ENCODE data around the gene BRAT1. TPM values are rescaled to one million over a fixed set of nuclear protein-coding genes. Genes with fewer than 3 reads are reported as not detected.

BRAT1 gene
- 10 to 100 TPM; 34.7 to 35.9 TPM for total RNA-seq

DNA sequence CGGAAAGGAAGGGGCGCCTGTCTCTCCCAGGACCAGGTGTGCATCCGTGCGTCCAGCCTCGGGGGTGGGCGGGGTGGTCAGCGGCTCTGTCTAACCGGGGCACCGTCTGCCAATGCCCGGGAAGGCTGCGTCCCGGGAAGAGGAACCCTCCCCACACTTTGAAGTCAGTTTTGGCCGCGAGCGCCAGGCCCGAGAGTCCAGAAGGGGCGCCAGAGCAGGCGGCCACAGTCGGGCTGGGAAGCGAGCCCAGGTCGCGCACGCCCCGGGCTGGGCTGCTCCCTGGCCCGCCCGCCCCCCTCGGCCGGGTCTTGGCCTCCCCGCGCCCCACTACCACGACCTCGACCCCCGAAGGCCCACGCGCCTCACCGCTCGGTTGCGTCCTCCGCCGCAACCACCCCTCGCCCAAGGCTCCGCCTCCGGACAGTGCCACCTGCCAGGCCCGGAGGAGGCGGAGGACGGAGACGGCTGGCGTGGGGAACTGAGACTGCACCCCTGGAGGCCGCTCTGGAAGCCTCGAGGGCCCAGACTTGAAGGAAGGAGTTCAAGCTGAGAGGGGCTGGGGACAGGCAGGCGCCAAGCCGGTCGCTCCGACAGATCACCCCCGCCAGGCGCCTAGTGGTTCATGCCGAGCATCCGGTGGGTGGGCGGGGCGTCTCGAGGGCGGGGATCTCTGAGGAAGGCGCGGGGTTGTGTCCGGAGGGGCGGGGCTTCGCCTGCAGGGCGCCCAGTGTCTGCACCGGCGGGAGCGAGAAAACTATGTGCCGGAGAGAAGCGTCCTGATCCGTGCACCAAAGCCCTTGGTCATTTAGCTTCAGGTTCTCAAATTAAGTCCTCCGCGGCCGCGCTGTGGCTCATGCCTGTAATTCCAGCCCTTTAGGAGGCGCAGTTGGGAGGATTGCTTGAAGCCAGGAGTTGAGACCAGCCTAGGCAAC lies at the start of gene BRAT1:
Gene BRAT1 (minus strand): TSS at position 404 of the 932 bp plus-strand sequence. CDS start 1,093 bp downstream, outside the sequence.
- peak; percentile 89 for ATAC-seq
- peak within 1 kb of the TSS; percentile 89 for H3K4me3 Mint-ChIP-seq
- POLR2A ChIA-PET: no interaction called here

DNA sequence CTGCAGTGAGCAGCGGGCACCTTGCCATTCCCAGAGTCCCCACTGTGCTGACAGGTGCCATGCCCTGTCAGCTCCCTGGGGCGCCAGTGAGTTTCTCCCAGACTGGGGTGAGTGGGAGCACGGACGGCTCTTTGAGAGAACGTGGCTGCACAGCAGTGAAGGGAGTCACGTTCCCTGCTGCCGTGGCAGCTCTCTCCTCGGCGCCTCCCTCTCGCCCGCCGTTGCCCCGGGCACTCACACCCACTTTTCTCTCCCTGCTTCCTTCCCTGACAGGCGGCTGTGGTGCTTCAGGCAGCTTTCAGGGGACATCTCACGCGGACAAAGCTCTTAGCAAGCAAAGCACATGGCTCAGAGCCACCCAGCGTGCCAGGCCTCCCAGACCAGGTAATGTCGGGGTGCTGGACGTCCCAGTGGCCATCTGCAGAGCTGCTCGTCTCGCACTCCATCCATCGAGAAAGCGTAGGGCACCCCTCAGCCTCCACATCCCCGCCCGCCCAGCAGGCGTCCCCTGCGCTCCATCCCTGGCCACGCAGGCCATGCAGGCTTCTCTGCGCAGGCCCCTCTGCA lies 49.4 kb upstream of the BRAT1 start:
- CTCF ChIA-PET: no interaction called here
- Mint-ChIP-seq H3K27me3 (no peaks in the 10 kb centered on the region), H3K4me3 (no peak overlapping the region), H3K9me3 (ENCODE audit: low read depth) (no peaks in the 10 kb centered on the region), H3K27ac (no peak overlapping the region), H3K4me1 (peaks cover 4% of the 10 kb centered on the region), H3K36me3 (ENCODE audit: low read depth) (peaks cover 2% of the 10 kb centered on the region)
- intact Hi-C loops (cut with DNase I, micrococcal nuclease): no loop called here
- POLR2A ChIA-PET: no interaction called here
- DNase-seq: no peak
- ATAC-seq: no peak

More for the DNA sequence above, at the start of gene BRAT1:
- peak; percentile 99 for DNase-seq
- H3K27me3 Mint-ChIP-seq: no peaks in the 10 kb centered on the region
- peaks cover 33% of the 10 kb centered on the region for H3K4me1 Mint-ChIP-seq
- CTCF ChIA-PET: interaction anchor here (0.6 to 1.1 kb wide), 3 partner anchors 53 to 154 kb away, joined by 3 to 5 read pairs (median 4); no protein-coding TSS in a partner anchor
- no peaks in the 10 kb centered on the region for H3K9me3 Mint-ChIP-seq (ENCODE audit: low read depth)
- H3K27ac Mint-ChIP-seq: peak within 1 kb of the TSS; percentile 85
- intact Hi-C loops (cut with DNase I, micrococcal nuclease): loop anchor here (1.0 to 10.0 kb wide), 15 partner anchors 11 to 509 kb away; partner anchors contain the start of genes EIF3B (in 2 of the 2), TTYH3 (in 2 of the 2), CHST12 (in 1 of the 2) and GNA12 (in 1 of the 2)
- peaks cover 27% of the 10 kb centered on the region for H3K36me3 Mint-ChIP-seq (ENCODE audit: low read depth)

DNA sequence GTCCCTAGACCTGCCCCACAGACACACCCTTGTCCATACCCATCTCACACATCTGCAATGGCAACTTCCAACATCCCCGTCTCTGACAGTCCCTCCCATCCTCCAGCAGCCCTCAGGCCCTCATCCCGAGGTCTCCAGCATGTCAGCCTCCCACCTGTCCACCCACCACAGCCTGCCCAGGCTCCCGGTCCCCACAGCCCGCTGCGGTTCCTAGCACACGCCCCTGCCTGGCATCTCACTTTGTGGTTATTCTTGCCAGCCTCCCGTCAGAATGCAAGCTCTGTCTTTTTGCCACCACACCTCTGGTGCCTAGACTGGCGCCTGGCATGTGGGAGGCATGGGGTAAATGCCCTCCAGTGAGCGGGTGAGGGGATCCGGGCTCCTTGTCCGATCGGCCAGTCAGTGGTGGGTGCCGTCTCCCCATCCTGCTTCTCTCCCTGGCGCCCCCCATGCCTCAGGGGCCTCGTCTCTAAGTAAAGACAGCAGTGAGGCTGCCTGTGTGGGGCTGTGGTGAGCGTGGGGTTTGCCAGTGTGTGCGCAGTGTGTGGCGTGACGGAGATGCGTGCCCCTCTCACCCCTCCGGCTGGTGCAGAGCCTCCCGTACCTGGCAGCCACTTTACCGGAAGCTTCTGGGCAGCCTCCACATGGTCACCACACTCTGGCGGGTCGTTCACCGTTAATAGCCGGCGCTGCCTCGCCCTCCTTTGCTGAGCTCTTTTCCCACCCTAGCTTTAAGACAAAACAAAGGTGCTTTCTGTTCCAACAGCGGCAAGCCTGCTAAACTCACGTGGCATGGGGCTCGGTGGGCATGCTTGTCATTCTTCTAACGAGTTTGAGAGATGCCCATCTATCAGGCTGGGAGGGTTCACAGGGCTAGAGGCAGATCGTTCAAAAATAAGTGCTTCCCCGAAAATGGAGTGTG lies 48.0 kb upstream of the BRAT1 start:
- ChIA-PET CTCF (interaction anchor here (0.6 kb wide), 1 partner anchor 249 kb away, joined by 3 read pairs; no protein-coding TSS in a partner anchor), POLR2A (no interaction called here)
- no peak overlapping the region for H3K4me3 Mint-ChIP-seq
- peaks cover 4% of the 10 kb centered on the region for H3K36me3 Mint-ChIP-seq (ENCODE audit: low read depth)
- H3K9me3 Mint-ChIP-seq (ENCODE audit: low read depth): no peaks in the 10 kb centered on the region
- ATAC-seq (no peak), DNase-seq (no peak)
- H3K4me1 Mint-ChIP-seq: no peaks in the 10 kb centered on the region
- intact Hi-C loops (cut with DNase I, micrococcal nuclease): no loop called here
- no peak overlapping the region for H3K27ac Mint-ChIP-seq
- no peaks in the 10 kb centered on the region for H3K27me3 Mint-ChIP-seq

DNA sequence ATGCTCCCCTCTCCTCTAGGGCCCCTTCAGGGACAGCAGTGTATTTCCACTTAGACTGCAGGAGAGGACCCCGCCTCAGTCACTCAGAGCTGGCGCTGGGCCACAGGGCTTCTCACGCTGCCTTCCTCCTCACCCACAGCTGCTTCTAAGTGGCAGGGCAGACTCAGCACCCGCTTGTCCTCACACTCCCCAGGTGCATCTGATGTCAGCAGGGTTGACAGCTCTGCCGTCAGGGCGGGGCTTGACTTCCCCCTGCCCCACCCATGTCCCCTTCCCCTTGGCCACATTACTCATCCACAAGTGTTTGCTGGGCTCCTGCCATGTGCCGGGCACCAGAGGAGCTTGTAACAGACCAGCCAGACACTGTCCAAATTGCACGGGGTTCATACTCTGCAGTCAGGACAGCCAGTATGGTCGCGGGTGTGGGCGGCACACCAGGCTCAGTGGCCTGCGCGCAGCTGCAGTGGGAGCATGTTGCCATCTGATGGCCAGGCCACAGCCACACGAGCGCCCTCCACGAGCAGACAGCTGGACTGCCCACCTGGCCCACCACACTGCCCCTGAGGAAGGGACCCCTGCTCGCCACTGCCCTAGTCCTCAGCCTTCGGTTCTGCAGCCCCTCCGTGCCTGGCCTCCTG lies 47.2 kb upstream of the BRAT1 start:
- H3K4me1 Mint-ChIP-seq: no peaks in the 10 kb centered on the region
- ATAC-seq: no peak
- peaks cover 4% of the 10 kb centered on the region for H3K36me3 Mint-ChIP-seq (ENCODE audit: low read depth)
- intact Hi-C loops (cut with DNase I, micrococcal nuclease): no loop called here
- no peaks in the 10 kb centered on the region for H3K9me3 Mint-ChIP-seq (ENCODE audit: low read depth)
- H3K27ac Mint-ChIP-seq: no peak overlapping the region
- H3K4me3 Mint-ChIP-seq: no peak overlapping the region
- H3K27me3 Mint-ChIP-seq: no peaks in the 10 kb centered on the region
- ChIA-PET CTCF (no interaction called here), POLR2A (no interaction called here)
- DNase-seq: no peak

DNA sequence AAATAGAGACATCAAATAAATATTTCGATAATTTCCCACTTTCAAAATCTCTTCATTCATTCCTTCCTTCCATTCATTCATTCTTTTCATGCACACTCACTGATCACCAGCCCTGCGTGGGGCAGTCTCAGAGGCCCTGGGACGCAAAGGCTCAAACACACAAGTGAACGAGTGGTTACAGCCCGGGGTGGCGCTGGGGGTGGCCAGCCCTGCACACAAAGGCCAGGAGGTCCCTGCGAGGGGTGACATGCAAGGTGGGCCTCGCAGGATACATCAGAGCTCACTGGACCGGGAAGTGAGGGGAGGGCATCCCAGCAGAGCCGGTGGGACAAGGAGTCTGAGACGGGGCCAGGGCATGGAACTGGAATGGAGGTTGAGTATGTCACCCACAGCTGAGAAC lies 46.6 kb upstream of the BRAT1 start:
- Mint-ChIP-seq H3K4me3 (no peak overlapping the region), H3K36me3 (ENCODE audit: low read depth) (peaks cover 4% of the 10 kb centered on the region), H3K27me3 (no peaks in the 10 kb centered on the region), H3K27ac (no peak overlapping the region), H3K4me1 (no peaks in the 10 kb centered on the region), H3K9me3 (ENCODE audit: low read depth) (no peaks in the 10 kb centered on the region)
- ATAC-seq: no peak
- ChIA-PET POLR2A (no interaction called here), CTCF (no interaction called here)
- DNase-seq: no peak
- intact Hi-C loops (cut with DNase I, micrococcal nuclease): no loop called here

DNA sequence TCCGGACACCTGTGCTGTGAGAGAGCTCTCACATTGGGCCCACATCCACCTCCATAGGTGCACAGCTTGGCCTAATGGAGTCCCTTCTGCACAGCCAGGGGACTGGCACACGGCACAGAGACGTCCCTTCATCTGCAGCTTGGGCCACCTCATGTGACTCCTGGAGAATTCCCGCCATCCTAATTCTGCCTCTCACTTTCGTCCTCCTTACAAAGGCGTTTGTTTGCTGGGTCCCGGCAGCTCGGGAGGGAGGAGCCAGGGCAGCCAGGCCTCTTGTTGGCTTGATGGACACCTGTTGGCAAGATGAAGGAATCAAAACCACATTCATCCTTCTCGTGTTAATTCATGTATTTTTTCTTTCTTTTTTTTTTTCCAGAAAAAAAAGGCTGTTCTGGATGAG lies 45.7 kb upstream of the BRAT1 start:
- Mint-ChIP-seq H3K27me3 (no peaks in the 10 kb centered on the region), H3K27ac (no peak overlapping the region), H3K36me3 (ENCODE audit: low read depth) (peaks cover 4% of the 10 kb centered on the region), H3K4me3 (no peak overlapping the region), H3K4me1 (no peaks in the 10 kb centered on the region), H3K9me3 (ENCODE audit: low read depth) (no peaks in the 10 kb centered on the region)
- POLR2A ChIA-PET: no interaction called here
- intact Hi-C loops (cut with DNase I, micrococcal nuclease): no loop called here
- CTCF ChIA-PET: interaction anchor here (0.7 kb wide), 1 partner anchor 171 kb away, joined by 4 read pairs; no protein-coding TSS in a partner anchor
- DNase-seq (no peak), ATAC-seq (no peak)

DNA sequence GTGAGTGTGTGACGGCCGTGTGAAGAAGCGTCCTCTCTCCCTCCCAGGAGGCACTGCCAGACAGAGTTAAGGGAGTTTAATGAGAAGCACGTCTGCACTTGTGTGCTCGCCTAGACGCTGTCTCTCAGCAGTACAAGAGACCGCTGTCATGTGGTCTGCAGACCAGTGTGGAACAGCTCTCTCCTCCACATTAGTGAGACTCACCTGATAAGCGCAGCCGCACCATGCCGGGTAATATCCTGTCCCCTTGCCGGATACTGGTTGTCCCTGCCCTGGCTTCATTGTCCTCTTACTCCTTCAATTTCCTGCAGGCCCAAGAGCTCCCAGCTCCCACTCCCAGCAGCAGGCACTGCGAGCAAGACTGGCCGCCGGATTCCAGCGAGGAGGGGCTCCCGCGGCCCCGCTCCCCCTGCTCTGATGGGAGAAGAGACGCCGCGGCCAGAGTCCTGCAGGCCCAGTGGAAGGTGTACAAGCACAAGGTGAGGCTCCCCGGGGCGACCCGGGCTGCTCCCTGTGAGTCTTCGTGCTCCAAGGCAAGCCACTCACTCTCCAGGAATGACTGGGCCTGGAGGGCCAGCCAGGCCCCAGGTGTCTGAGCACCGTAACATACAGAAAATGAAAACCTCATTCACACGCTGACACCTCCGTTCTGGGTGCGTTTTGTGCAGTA lies 43.0 kb upstream of the BRAT1 start:
- DNase-seq (no peak), ATAC-seq (no peak)
- ChIA-PET CTCF (no interaction called here), POLR2A (interaction anchor here (0.6 kb wide), 1 partner anchor 126 kb away, joined by 3 read pairs; no protein-coding TSS in a partner anchor)
- Mint-ChIP-seq H3K9me3 (ENCODE audit: low read depth) (no peaks in the 10 kb centered on the region), H3K27me3 (no peaks in the 10 kb centered on the region), H3K36me3 (ENCODE audit: low read depth) (peaks cover 4% of the 10 kb centered on the region), H3K4me3 (no peak overlapping the region), H3K4me1 (no peaks in the 10 kb centered on the region), H3K27ac (no peak overlapping the region)
- intact Hi-C loops (cut with DNase I, micrococcal nuclease): no loop called here

DNA sequence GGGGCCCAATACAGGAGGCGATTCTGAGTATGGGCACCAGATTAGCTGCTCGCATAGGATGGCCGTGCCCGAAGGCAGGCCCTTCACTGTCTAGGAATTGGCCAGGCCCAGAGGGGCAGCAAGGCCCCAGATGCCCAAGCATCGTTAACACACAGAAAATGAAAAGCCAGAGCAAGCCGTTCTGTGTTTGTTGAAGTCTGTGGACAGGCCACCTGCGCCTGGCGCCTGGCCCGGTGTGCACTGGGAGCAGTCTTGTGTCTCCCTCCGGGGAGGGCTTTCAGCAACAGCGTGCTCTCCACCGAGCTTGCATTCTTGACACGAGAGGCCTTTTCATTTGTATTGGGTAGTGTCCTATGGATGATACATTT lies 41.9 kb upstream of the BRAT1 start:
- ChIA-PET CTCF (no interaction called here), POLR2A (no interaction called here)
- DNase-seq: no peak
- Mint-ChIP-seq H3K9me3 (ENCODE audit: low read depth) (no peaks in the 10 kb centered on the region), H3K36me3 (ENCODE audit: low read depth) (peaks cover 10% of the 10 kb centered on the region), H3K27ac (no peak overlapping the region), H3K4me1 (no peaks in the 10 kb centered on the region), H3K27me3 (no peaks in the 10 kb centered on the region), H3K4me3 (no peak overlapping the region)
- intact Hi-C loops (cut with DNase I, micrococcal nuclease): no loop called here
- ATAC-seq: no peak

DNA sequence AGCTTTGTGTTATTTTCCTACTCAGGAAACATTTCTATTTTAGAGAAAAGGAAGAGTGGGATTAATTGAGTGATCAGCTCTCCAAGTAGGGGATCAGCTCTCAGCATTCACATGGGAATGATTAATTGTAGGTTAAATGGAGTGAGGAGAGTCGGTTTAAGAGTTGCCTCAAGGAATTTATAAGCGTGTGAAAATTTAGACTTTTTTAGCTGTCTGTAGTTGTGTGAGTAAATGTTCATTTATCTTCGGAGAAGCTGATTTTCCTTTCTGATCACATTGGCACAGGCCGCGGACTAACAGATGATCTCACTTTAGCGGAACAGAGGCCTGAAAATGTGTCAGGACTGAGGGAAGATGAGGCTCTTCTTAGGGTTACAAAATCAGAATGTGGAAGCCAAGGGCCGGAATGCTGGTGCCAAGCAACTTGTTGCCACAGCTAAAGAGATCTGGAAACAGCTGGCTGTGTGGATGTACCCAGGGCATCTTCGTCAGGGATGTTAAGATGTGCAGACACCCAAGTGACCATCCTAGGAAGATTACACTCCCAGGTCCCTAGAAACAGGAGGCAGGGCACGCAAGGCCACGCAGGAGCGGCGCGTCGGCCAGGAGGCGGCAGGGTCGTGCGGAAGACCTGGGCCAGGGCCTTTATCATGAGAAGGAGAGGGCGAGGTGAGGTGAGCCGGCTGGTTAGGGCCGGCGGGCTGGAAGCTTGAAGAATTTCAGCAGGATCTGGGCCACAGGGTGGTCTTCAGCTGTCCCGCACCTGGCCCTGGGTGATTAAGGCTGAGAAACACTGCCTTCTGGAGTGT lies 41.3 kb upstream of the BRAT1 start:
- Mint-ChIP-seq H3K4me1 (no peaks in the 10 kb centered on the region), H3K4me3 (no peak overlapping the region), H3K9me3 (ENCODE audit: low read depth) (no peaks in the 10 kb centered on the region), H3K27me3 (no peaks in the 10 kb centered on the region), H3K27ac (no peak overlapping the region), H3K36me3 (ENCODE audit: low read depth) (peaks cover 11% of the 10 kb centered on the region)
- no peak for ATAC-seq
- ChIA-PET POLR2A (no interaction called here), CTCF (interaction anchor here (0.6 to 0.8 kb wide), 3 partner anchors 57 to 114 kb away, joined by 3 read pairs; no protein-coding TSS in a partner anchor)
- intact Hi-C loops (cut with DNase I, micrococcal nuclease): no loop called here
- DNase-seq: no peak

DNA sequence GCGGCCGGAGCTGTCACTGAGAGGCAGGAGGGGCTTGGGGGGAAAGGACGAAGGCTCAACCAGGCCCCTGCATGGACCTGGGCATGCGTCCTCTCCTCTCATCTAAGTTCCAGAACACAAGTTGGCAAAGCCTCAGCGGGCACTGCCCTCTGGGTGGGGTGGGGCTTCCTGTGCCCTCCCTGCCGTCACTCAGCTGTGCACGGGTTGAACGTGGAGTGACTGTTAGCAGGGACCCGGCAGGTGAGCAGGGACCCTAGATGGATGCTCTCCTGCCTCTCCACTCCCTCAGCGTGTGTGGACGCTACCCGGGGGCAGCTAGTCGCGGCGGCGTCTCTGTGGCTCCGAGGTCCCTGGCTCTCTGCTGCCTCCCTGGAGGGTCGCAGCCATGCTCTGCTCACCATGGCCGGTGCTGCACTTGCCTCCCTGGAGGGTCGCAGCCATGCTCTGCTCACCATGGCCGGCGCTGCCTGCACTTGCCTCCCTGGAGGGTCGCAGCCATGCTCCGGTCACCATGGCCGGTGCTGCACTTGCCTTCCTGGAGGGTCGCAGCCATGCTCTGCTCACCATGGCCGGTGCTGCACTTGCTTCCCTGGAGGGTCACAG lies 40.0 kb upstream of the BRAT1 start:
- Mint-ChIP-seq H3K36me3 (ENCODE audit: low read depth) (peaks cover 11% of the 10 kb centered on the region), H3K27me3 (no peaks in the 10 kb centered on the region), H3K9me3 (ENCODE audit: low read depth) (no peaks in the 10 kb centered on the region), H3K4me3 (no peak overlapping the region), H3K27ac (no peak overlapping the region), H3K4me1 (no peaks in the 10 kb centered on the region)
- intact Hi-C loops (cut with DNase I, micrococcal nuclease): no loop called here
- no peak for ATAC-seq
- DNase-seq: no peak
- POLR2A ChIA-PET: no interaction called here
- CTCF ChIA-PET: no interaction called here
